PC-9 (cell line): ENCODE results near the gene INO80.

Experiments
- CTCF ChIP-seq: fragments of 200-600 bp; sonication (generic); conservative IDR thresholded peaks from 2 replicates; pipeline ENCODE4 v1.6.1; 2017; ENCODE audit warnings: mixed run types, antibody characterized with exemption, mild to moderate bottlenecking, moderate library complexity
- EZH2 ChIP-seq: fragments of 200-600 bp; sonication (generic); IDR thresholded peaks from 2 replicates; pipeline ENCODE4 v1.8.0; 2017; ENCODE audit warnings: antibody characterized with exemption, low read depth

GRCh38 chr15:40955141-40955903, 160.8 kb downstream of the INO80 start:
- no peak for TF ChIP-seq CTCF
- no peak for TF ChIP-seq EZH2
